Measurements from ENCODE around the gene TRIM63. TPM values are rescaled to one million over a fixed set of nuclear protein-coding genes. Genes with fewer than 3 reads are reported as not detected.

The TRIM63 gene
- total RNA-seq, 4 donors from 2014 or later = 0.77 to 5.4 TPM; not detected in 2

DNA sequence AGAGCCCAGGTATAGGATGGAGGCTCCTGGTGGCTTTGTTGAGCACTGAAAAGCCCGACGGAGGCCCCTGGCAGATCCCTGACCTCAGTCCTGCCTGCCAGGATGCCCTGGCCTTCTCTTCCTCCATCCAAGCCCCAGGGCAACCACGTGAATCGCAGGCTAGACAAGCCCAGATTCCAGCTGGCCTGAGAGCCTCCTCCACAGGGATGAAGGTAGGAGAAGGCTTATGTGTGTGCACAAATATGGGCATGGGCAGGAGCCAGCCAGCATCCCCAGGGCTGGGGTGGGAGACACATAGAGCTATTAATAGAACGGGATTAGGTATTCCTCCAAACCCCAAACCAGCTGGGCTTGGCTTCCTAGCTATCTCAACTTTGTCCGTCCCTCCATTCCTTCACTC, 49.8 kb downstream of the TRIM63 start:
- TF ChIP-seq, protein P1, sequence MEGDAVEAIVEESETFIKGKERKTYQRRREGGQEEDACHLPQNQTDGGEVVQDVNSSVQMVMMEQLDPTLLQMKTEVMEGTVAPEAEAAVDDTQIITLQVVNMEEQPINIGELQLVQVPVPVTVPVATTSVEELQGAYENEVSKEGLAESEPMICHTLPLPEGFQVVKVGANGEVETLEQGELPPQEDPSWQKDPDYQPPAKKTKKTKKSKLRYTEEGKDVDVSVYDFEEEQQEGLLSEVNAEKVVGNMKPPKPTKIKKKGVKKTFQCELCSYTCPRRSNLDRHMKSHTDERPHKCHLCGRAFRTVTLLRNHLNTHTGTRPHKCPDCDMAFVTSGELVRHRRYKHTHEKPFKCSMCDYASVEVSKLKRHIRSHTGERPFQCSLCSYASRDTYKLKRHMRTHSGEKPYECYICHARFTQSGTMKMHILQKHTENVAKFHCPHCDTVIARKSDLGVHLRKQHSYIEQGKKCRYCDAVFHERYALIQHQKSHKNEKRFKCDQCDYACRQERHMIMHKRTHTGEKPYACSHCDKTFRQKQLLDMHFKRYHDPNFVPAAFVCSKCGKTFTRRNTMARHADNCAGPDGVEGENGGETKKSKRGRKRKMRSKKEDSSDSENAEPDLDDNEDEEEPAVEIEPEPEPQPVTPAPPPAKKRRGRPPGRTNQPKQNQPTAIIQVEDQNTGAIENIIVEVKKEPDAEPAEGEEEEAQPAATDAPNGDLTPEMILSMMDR (IDR thresholded peaks at IDR 0.05) = no peak
- no peak for TF ChIP-seq POLR2A (IDR thresholded peaks at IDR 0.05)
- peaks cover 0 to 5% of the 10 kb centered on the region in 2 donors for H3K4me1 ChIP-seq
- no peak overlapping the region for H3K4me3 ChIP-seq
- peak in 1 of 2 donors; percentile 30 for DNase-seq
- H3K36me3 ChIP-seq = no peaks in the 10 kb centered on the region
- H3K27ac ChIP-seq = peak overlapping the region; percentile 15 to 39
- H3K27me3 ChIP-seq = no peaks in the 10 kb centered on the region
- intact Hi-C loops (cut with DNase I; ENCODE audit: low total_unique reads) = no loop called here
- no peaks in the 10 kb centered on the region for H3K9me3 ChIP-seq

DNA sequence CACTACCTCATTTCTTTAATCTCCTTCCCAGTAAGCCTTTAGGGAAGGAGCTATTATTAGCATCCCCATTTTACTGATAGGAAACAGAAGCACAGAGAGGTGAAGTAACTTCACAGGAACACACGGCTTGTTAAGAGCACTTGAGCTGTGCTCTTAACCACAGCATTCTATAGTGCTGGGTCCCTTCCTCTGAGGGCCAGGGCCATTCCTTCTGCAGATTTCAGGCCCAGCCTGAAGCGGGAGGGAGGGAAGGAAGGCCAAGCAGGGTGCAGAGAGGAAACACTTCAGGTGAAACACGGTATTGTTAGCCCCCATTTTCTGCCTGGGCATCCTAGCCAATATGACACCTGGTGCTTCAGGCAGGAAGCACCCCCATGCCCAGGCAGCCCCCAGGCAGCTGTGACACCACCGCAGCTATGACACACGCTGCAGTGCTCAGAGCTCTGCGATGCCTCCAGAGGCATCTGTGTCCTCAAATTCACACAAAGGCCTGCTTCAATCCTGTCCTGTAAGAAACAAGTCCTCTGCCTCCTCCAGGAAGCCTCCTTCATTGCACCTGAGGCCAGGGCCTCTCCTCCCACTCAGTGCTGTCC, 50.4 kb downstream of the TRIM63 start:
- H3K4me3 ChIP-seq = no peak overlapping the region
- no peaks in the 10 kb centered on the region for H3K9me3 ChIP-seq
- intact Hi-C loops (cut with DNase I; ENCODE audit: low total_unique reads) = no loop called here
- DNase-seq = no peak
- TF ChIP-seq POLR2A (IDR thresholded peaks at IDR 0.05) = no peak
- TF ChIP-seq, protein P1 (IDR thresholded peaks at IDR 0.05) = no peak
- peak overlapping the region; percentile 15 to 39 for H3K27ac ChIP-seq
- no peaks in the 10 kb centered on the region for H3K27me3 ChIP-seq
- peaks cover 0 to 5% of the 10 kb centered on the region in 2 donors for H3K4me1 ChIP-seq
- H3K36me3 ChIP-seq = no peaks in the 10 kb centered on the region

DNA sequence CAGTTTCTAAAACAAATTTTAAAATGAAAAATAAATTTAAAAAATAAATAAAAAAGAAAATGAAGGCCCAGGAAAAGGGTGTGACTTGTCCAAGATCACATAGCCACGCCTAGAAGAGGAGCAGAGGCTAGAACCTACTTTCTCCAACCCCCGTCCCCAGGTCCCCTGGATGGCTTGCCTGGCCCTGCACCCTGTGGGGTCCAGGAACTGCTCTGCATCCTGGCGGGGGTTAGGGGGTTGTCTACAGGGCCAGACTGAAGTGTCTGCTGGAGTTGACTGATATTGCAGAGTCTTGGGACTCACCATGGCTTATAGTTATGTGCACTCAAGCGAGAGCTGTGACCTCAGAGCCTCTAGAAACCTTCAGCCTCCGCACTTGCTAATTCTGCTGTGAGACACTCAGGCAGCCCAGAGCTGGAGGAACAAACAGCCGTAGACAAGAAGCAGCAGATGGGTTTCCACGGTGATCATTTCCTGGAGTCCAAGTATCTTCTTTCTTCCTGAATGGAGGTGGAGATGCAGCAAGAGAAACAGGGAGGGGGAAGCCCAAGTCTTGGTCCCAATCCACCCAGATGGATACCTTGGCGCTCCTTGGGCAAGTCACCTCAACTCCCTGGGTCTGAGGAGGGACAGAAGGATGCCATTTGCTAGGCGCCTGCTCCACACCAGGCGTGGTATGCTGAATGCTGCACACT, 51.0 kb downstream of the TRIM63 start:
- Histone ChIP-seq H3K27ac (peak overlapping the region in 1 of 2 donors; percentile 15), H3K4me3 (no peak overlapping the region), H3K27me3 (no peaks in the 10 kb centered on the region), H3K36me3 (no peaks in the 10 kb centered on the region), H3K4me1 (peaks cover 0 to 4% of the 10 kb centered on the region in 2 donors), H3K9me3 (no peaks in the 10 kb centered on the region)
- TF ChIP-seq, protein P1 (IDR thresholded peaks at IDR 0.05) = no peak
- intact Hi-C loops (cut with DNase I; ENCODE audit: low total_unique reads) = no loop called here
- no peak for DNase-seq

DNA sequence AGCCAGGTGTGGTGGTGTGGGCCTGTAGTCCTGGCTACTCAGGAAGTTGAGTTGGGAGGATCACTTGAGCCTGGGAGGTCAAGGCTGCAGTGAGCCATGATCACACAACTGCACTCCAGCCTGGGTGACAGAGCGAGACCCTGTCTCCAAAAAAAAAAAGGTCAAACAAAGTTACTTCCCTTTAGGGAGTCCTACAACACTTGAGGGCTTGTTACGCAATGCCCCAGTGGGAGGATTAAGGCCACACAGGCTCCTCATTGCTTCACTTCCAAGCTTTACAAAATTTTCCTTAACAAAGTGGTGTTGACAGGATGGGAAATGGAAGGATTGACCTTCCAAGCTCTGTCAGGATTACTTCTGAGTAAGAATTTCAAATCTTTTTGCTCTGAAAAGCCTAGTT, 52.1 kb downstream of the TRIM63 start:
- DNase-seq = peak in 1 of 2 donors; percentile 45
- TF ChIP-seq, protein P1 (IDR thresholded peaks at IDR 0.05) = no peak
- no peak for TF ChIP-seq POLR2A (IDR thresholded peaks at IDR 0.05)
- H3K27ac ChIP-seq = no peak overlapping the region
- no peaks in the 10 kb centered on the region for H3K9me3 ChIP-seq
- intact Hi-C loops (cut with DNase I; ENCODE audit: low total_unique reads) = no loop called here
- H3K4me1 ChIP-seq = no peaks in the 10 kb centered on the region
- H3K4me3 ChIP-seq = no peak overlapping the region
- H3K36me3 ChIP-seq = no peaks in the 10 kb centered on the region
- H3K27me3 ChIP-seq = no peaks in the 10 kb centered on the region

DNA sequence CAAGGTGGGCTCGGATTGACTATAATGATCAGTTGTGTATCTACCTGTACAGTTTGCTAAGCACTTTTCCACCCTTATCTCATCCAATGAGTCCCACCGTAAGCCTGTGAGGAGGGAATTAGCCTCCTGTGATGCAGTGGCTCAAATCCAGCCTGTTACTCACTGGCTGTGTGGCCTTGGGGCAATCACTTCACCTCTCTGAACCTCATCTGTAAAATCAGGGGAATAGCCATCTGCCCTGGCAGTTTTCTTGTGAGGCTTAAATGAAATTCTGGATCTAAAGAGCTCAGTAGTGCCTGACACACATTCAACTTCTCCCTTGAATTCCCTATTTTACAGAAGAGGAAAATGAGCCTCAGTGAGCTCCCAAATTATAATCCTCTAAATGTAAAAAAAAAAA, 53.3 kb downstream of the TRIM63 start:
- Histone ChIP-seq H3K9me3 (no peaks in the 10 kb centered on the region), H3K4me3 (no peak overlapping the region), H3K36me3 (no peaks in the 10 kb centered on the region), H3K27me3 (no peaks in the 10 kb centered on the region), H3K4me1 (no peaks in the 10 kb centered on the region), H3K27ac (no peak overlapping the region)
- intact Hi-C loops (cut with DNase I; ENCODE audit: low total_unique reads) = no loop called here
- no peak for DNase-seq
- TF ChIP-seq POLR2A (IDR thresholded peaks at IDR 0.05) = no peak
- TF ChIP-seq, protein P1 (IDR thresholded peaks at IDR 0.05) = no peak

All from uterus (tissue), 4 donors.